Right renal cortex interstitium (tissue), 3 donors: ENCODE measurements around the gene CACNA1F. TPM values are rescaled to one million over a fixed set of nuclear protein-coding genes. Genes with fewer than 3 reads are reported as not detected.

Experiments
- DNase-seq, 3 donors: peaks; one replicate each; pipeline ENCODE4 v3.0.0-alpha.2; 2013; ENCODE audit warnings: low read depth in 3 of 3, low spot score in 2 of 3
- polyA plus RNA-seq, 3 donors: library from polyadenylated mRNA; unstranded; fragments of 120-200 nt; gene quantifications; one replicate each; pipeline ENCODE4 v1.2.1, GENCODE V29; 2013; ENCODE audit not compliant: insufficient read length in 3 of 3

The CACNA1F gene
- polyA plus RNA-seq, 3 donors, result 0.15 to 0.29 (median 0.17) TPM

DNA sequence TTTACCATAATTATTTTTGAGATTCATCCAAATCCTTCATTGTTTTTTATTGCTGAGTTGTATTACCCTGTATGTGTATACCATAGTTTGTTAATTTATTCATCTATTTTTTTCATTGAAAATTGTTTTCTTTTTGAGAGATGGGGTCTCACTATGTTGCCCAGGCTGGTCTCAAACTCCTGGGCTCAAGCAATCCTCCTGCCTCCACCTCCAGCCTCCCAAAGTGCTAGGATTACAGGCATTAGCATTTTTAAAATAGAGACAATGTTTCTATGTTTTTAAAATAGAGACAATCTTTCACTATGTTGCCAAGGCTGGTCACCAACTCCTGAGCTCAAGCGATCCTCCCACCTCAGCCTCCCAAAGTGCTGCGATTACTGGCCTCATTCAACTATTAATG lies 72.2 kb downstream of the CACNA1F start:
- DNase-seq, result no peak

DNA sequence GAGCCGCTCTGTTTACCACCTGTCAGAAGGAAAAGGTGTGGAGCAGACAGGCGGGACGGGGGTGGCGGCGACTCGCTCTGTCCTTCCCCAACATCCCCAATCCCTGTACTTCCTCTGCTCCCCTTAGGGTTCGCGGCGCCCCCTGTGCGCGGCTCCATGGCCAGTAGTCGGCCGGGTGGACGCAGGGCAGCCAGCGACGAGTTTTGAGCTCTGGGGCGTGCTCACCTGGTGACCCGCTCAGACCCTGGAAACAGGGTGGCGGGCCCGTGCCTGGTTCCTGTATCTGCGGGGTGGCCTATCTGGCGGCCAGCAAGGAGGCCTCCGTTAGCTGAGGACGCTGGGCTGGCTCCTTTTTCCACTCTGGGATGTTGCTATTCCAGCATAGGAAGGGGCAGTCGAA lies 75.9 kb downstream of the CACNA1F start:
- no peak for DNase-seq

DNA sequence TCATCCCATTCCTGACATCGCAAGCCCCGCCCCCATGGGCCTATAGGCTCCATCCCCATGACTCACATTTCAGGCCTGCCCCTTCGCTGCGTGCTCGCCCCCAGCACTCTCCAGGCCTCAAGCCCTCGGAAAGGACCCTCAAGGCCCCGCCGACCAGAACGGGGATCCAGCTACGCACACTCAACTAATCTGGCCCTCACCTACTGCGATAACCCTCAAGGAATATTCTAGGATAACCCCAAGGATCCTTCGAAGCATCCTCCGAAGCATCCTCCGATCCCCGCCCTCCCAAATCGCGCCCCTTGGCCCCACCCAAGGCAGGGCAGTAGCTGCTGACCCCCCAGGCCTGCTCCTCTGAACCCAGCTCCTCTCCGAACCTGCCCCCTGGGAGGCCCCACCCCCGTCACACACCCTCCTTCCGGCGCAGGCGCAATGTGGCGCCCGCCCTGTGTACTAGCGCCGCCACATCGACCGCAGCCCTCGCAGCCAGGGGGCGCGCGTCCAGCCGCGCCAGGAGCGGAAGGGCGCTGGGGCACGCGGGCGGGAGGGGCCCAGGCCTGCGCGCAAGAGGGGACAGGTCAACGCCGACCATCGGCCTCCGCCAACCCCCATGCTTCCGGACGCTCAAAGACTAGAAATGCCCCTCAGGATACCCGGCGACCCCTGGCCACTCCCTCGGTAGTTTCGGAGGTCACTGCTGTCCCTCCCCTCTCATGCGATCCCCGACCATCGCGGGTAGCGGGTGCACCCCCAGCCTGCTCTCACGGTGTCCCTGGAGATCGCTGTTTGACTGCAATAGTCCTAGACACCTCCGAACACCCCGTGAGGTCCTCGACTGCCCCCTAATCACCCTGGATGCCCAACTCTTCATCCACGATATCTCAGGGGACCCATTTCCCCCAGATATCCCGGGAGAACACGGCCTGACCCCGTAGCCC lies 77.0 kb downstream of the CACNA1F start:
- peak in 2 of 3 donors; percentile 67 to 77 for DNase-seq

DNA sequence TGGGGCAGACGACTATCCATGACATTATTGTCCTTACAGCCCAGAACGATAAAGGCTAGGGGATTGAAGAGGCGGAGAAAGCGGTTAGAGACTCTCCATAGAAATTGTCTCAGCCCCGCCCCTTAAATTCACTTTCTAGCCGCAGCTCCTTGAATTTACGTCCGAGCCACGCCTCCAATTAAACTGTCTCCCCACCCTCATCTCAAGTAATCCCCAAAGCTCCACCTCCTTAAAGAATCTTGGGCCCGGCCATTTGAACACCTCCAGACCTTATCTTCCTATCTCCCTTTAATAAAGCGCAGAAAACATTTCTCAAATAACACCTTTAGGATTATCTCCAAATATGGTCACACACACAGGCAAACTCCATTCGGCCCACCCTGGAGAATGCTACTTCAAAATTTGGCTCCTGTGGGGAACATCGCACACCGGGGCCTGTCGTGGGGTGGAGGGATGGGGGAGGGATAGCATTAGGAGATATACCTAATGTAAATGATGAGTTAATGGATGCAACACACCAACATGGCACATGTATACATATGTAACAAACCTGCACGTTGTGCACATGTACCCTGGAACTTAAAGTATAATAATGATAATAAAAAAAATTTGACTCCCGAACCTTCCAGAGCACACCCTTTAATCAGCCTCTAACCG lies 77.8 kb downstream of the CACNA1F start:
- no peak for DNase-seq

Other genes with a start within 250 kb of the CACNA1F start
- 10 to 100 TPM; 40.6 to 50.6 (median 45.8) TPM for gene GRIPAP1, start 231.1 kb downstream of the CACNA1F start, polyA plus RNA-seq
- gene TFE3, start 190.0 kb downstream of the CACNA1F start, polyA plus RNA-seq, result 10 to 100 TPM; 24.9 to 27.9 (median 25.2) TPM
- 1 to 10 TPM; 7.6 to 8.9 (median 8.7) TPM for gene CCDC120, start 174.3 kb downstream of the CACNA1F start, polyA plus RNA-seq
- gene PRAF2, start 159.3 kb downstream of the CACNA1F start, polyA plus RNA-seq, result 10 to 100 TPM; 32.2 to 35.3 (median 32.3) TPM
- gene WDR45, start 153.5 kb downstream of the CACNA1F start, polyA plus RNA-seq, result 10 to 100 TPM; 58.9 to 60.2 (median 59.4) TPM
- 10 to 100 TPM; 21.8 to 25.8 (median 24.2) TPM for gene GPKOW, start 109.6 kb downstream of the CACNA1F start, polyA plus RNA-seq
- gene MAGIX, start 70.6 kb downstream of the CACNA1F start, polyA plus RNA-seq, result 1 to 10 TPM; 2.7 to 5.3 (median 3.6) TPM
- 10 to 100 TPM; 29.7 to 40.3 (median 37.7) TPM for gene PLP2, start 61.4 kb downstream of the CACNA1F start, polyA plus RNA-seq
- 1 to 10 TPM; 3.2 to 4.6 (median 3.8) TPM for gene PRICKLE3, start 47.0 kb downstream of the CACNA1F start, polyA plus RNA-seq
- gene SYP, start 33.1 kb downstream of the CACNA1F start, polyA plus RNA-seq, result 1 to 10 TPM; 1.7 to 2.6 (median 2.5) TPM
- gene CCDC22, start 2.1 kb upstream of the CACNA1F start, polyA plus RNA-seq, result 10 to 100 TPM; 15.2 to 18.1 (median 15.2) TPM
- gene FOXP3, start 31.4 kb upstream of the CACNA1F start, polyA plus RNA-seq, result under 1 TPM; 0.76 to 0.82 (median 0.79) TPM
- 1 to 10 TPM; 4.9 to 6.0 (median 5.8) TPM for gene PPP1R3F, start 36.5 kb upstream of the CACNA1F start, polyA plus RNA-seq
- not detected for gene GAGE10, start 70.3 kb upstream of the CACNA1F start, polyA plus RNA-seq
- not detected for gene GAGE12J, start 88.7 kb upstream of the CACNA1F start, polyA plus RNA-seq
- gene GAGE13, start 98.2 kb upstream of the CACNA1F start, polyA plus RNA-seq, result under 1 TPM in 1 of 3 donors, not detected in 2; 0.40 TPM